ENCODE data around the gene PAM16.

DNA sequence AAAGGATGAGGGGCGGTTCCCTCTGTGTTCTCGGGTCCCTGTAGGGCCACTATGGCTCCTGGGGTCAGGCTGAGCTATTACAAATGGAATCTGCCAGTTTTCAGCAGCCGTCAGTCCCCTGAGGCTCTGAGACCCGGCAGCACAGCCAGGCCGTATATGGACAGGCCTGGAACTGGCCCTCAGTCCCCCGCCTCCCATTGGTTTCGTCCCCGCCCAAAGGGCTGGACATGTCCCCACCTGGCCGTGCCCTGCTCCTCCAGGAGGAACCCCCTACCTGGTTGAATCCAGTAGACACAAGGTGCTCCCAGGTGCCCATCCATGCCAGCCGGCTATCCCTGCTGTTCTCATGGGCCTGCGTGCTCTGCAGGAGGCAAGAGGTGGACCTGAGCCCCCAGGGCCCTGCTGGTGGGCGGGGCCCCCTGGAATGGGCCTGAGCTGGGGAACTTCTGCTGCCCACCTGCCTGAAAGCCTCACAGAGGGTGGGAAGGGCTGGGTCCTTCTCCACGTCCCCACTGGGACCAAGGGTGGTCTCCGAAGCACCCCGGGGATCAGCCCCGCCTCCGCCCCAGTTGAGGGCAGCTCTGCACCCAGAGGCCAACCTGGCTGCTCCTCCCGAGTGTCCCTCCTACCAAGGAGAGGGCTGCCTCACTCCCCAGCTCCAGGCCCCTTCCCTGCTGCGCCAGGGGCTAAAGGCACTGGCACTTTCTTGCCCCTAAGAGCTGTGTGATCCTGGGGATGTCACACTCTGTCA is 37.3 kb upstream of the PAM16 start:
- TF ChIP-seq, protein P1, sequence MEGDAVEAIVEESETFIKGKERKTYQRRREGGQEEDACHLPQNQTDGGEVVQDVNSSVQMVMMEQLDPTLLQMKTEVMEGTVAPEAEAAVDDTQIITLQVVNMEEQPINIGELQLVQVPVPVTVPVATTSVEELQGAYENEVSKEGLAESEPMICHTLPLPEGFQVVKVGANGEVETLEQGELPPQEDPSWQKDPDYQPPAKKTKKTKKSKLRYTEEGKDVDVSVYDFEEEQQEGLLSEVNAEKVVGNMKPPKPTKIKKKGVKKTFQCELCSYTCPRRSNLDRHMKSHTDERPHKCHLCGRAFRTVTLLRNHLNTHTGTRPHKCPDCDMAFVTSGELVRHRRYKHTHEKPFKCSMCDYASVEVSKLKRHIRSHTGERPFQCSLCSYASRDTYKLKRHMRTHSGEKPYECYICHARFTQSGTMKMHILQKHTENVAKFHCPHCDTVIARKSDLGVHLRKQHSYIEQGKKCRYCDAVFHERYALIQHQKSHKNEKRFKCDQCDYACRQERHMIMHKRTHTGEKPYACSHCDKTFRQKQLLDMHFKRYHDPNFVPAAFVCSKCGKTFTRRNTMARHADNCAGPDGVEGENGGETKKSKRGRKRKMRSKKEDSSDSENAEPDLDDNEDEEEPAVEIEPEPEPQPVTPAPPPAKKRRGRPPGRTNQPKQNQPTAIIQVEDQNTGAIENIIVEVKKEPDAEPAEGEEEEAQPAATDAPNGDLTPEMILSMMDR (tag by site-specific recombination; IDR thresholded peaks at IDR 0.05): no peak
- TF ChIP-seq ZNF239 (tag by site-specific recombination; IDR thresholded peaks at IDR 0.05): no peak
- no peak for TF ChIP-seq ZNF138 (tag by site-specific recombination; IDR thresholded peaks at IDR 0.05; ENCODE audit: borderline replicate concordance)
- no peak for TF ChIP-seq ZNF184 (tag by site-specific recombination; IDR thresholded peaks at IDR 0.05)
- TF ChIP-seq, protein P2, sequence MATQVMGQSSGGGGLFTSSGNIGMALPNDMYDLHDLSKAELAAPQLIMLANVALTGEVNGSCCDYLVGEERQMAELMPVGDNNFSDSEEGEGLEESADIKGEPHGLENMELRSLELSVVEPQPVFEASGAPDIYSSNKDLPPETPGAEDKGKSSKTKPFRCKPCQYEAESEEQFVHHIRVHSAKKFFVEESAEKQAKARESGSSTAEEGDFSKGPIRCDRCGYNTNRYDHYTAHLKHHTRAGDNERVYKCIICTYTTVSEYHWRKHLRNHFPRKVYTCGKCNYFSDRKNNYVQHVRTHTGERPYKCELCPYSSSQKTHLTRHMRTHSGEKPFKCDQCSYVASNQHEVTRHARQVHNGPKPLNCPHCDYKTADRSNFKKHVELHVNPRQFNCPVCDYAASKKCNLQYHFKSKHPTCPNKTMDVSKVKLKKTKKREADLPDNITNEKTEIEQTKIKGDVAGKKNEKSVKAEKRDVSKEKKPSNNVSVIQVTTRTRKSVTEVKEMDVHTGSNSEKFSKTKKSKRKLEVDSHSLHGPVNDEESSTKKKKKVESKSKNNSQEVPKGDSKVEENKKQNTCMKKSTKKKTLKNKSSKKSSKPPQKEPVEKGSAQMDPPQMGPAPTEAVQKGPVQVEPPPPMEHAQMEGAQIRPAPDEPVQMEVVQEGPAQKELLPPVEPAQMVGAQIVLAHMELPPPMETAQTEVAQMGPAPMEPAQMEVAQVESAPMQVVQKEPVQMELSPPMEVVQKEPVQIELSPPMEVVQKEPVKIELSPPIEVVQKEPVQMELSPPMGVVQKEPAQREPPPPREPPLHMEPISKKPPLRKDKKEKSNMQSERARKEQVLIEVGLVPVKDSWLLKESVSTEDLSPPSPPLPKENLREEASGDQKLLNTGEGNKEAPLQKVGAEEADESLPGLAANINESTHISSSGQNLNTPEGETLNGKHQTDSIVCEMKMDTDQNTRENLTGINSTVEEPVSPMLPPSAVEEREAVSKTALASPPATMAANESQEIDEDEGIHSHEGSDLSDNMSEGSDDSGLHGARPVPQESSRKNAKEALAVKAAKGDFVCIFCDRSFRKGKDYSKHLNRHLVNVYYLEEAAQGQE (tag by site-specific recombination; IDR thresholded peaks at IDR 0.05): no peak
- no peak for TF ChIP-seq ZNF529 (tag by site-specific recombination; IDR thresholded peaks at IDR 0.05; ENCODE audit: insufficient replicate concordance)
- TF ChIP-seq ZNF24 (tag by site-specific recombination; IDR thresholded peaks at IDR 0.05): no peak
- no peak for TF ChIP-seq ZFP37 (tag by site-specific recombination; IDR thresholded peaks at IDR 0.05)
- TF ChIP-seq ZNF521 (tag by site-specific recombination; IDR thresholded peaks at IDR 0.05): no peak
- no peak for TF ChIP-seq YY2 (tag by site-specific recombination; IDR thresholded peaks at IDR 0.05)
- TF ChIP-seq TCF7L2 (IDR thresholded peaks at IDR 0.05; ENCODE audit: borderline replicate concordance, low read depth, low read length): no peak
- TF ChIP-seq ZBTB11 (tag by site-specific recombination; conservative IDR thresholded peaks at IDR 0.05; ENCODE audit: low read depth): no peak
- TF ChIP-seq PBX3 (CRISPR knock-in tag; IDR thresholded peaks at IDR 0.05): no peak
- TF ChIP-seq ZNF639 (tag by site-specific recombination; IDR thresholded peaks at IDR 0.05): no peak
